HEK293 (cell line): ENCODE data around the gene CPA2.
"Not testable (repeated sequence)": the region's sequence is repeated elsewhere in the genome, so short reads cannot be mapped to it uniquely, and the experiment has no call there.

Experiments
- GLIS1 ChIP-seq: fragments of 450-650 bp; formaldehyde crosslinking; IDR thresholded peaks from 2 replicates; pipeline ENCODE4 v1.5.1; 2016; ENCODE audit warnings: missing biosample characterization, missing genetic modification characterization
- ZNF174 ChIP-seq: fragments of 450-650 bp; formaldehyde crosslinking; IDR thresholded peaks from 2 replicates; pipeline ENCODE4 v1.5.0; 2017; ENCODE audit warnings: missing biosample characterization, mild to moderate bottlenecking, missing genetic modification characterization
- ZNF830 ChIP-seq: fragments of 450-650 bp; IDR thresholded peaks from 2 replicates; pipeline ENCODE4 v1.5.0; 2018; ENCODE audit warnings: missing biosample characterization, missing genetic modification characterization, low read depth, mild to moderate bottlenecking, moderate library complexity
- TF ChIP-seq, protein P1 (sequence below): fragments of 450-650 bp; formaldehyde crosslinking; IDR thresholded peaks from 2 replicates; pipeline ENCODE4 v1.5.1; 2016; ENCODE audit warnings: missing biosample characterization, missing genetic modification characterization

- TF ChIP-seq, protein P1, sequence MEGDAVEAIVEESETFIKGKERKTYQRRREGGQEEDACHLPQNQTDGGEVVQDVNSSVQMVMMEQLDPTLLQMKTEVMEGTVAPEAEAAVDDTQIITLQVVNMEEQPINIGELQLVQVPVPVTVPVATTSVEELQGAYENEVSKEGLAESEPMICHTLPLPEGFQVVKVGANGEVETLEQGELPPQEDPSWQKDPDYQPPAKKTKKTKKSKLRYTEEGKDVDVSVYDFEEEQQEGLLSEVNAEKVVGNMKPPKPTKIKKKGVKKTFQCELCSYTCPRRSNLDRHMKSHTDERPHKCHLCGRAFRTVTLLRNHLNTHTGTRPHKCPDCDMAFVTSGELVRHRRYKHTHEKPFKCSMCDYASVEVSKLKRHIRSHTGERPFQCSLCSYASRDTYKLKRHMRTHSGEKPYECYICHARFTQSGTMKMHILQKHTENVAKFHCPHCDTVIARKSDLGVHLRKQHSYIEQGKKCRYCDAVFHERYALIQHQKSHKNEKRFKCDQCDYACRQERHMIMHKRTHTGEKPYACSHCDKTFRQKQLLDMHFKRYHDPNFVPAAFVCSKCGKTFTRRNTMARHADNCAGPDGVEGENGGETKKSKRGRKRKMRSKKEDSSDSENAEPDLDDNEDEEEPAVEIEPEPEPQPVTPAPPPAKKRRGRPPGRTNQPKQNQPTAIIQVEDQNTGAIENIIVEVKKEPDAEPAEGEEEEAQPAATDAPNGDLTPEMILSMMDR (tag by site-specific recombination), result not testable (repeated sequence)
- not testable (repeated sequence) for TF ChIP-seq ZNF174 (tag by site-specific recombination); ZNF830; GLIS1 (tag by site-specific recombination)
Measured at GRCh38 chr7:130249626-130250025, 17.0 kb upstream of the CPA2 start.
